HepG2 (cell line): ENCODE measurements around the gene SLC28A1. TPM values are rescaled to one million over a fixed set of nuclear protein-coding genes. Genes with fewer than 3 reads are reported as not detected.

Source experiments
- MTA1 ChIP-seq: sonication (generic); formaldehyde crosslinking; IDR thresholded peaks from 2 replicates; pipeline ENCODE4 v1.4.0; 2020; ENCODE audit warnings: missing genetic modification reagents, mild to moderate bottlenecking, borderline replicate concordance
- NFRKB ChIP-seq: fragments of 450-650 bp; IDR thresholded peaks from 2 replicates; pipeline ENCODE4 v1.6.1; 2017
- PAX8 ChIP-seq: sonication (generic); formaldehyde crosslinking; IDR thresholded peaks from 2 replicates; pipeline ENCODE4 v1.8.0; 2022; ENCODE audit warnings: mild to moderate bottlenecking, missing genetic modification reagents, borderline replicate concordance
- POLR2AphosphoS2 ChIP-seq: IDR thresholded peaks from 2 replicates; pipeline ENCODE4 v1.6.1; 2011; ENCODE audit warnings: low read depth, low read length, improper control_type of control experiment
- STAT5B ChIP-seq: sonication (generic); formaldehyde crosslinking; IDR thresholded peaks from 2 replicates; pipeline ENCODE4 v1.4.0; 2020; ENCODE audit warnings: missing genetic modification reagents
- ZBTB4 ChIP-seq: sonication (generic); formaldehyde crosslinking; IDR thresholded peaks from 2 replicates; pipeline ENCODE4 v1.4.0; 2020; ENCODE audit warnings: missing genetic modification reagents, mild to moderate bottlenecking, borderline replicate concordance
- ZEB1 ChIP-seq: IDR thresholded peaks from 2 replicates; pipeline ENCODE4 v1.6.1; 2012; ENCODE audit warnings: mild to moderate bottlenecking, low read depth, inconsistent platforms; ENCODE audit not compliant: insufficient replicate concordance
- ZNF101 ChIP-seq: sonication (generic); formaldehyde crosslinking; IDR thresholded peaks from 2 replicates; pipeline ENCODE4 v1.4.0; 2020; ENCODE audit warnings: mild to moderate bottlenecking, low read depth, missing genetic modification reagents, borderline replicate concordance
- ZNF530 ChIP-seq: sonication (generic); formaldehyde crosslinking; IDR thresholded peaks from 2 replicates; pipeline ENCODE4 v1.5.0; 2020; ENCODE audit warnings: low read depth, mild to moderate bottlenecking, missing genetic modification reagents
- ZNF720 ChIP-seq: sonication (generic); formaldehyde crosslinking; IDR thresholded peaks from 2 replicates; pipeline ENCODE4 v1.4.0; 2020; ENCODE audit warnings: missing genetic modification reagents
- polyA plus RNA-seq, 8 experiments: library from polyadenylated mRNA; depleted of rRNA in 3 of 8; stranded (reverse) in 7 of 8; unstranded in 1 of 8; fragments of >200 nt; fragmentation: Illumina TruSeq in 4 of 8; extraction: Trizol in 4 of 8; gene quantifications; 2 replicates each; pipeline versions ENCODE4 v1.2.1 to v1.2.3, GENCODE V29; 2011 to 2016; ENCODE audit warnings: low read depth in 4 of 8, missing spikeins in 1 of 8, mixed read lengths in 1 of 8; ENCODE audit not compliant: insufficient read depth in 1 of 8
- total RNA-seq, 5 experiments: library from RNA; depleted of rRNA; stranded (reverse); fragments of >200 nt; fragmentation: Illumina TruSeq; extraction: Trizol; gene quantifications; 2 replicates each; pipeline ENCODE4 v1.2.3, GENCODE V29; 2016; ENCODE audit warnings: low read depth in 1 of 5
- TF ChIP-seq, protein P1 (sequence below): sonication (generic); formaldehyde crosslinking; IDR thresholded peaks from 2 replicates; pipeline ENCODE4 v1.8.1; 2022; ENCODE audit warnings: mild to moderate bottlenecking, missing genetic modification reagents
- TF ChIP-seq, protein P2 (sequence below), 2 experiments: IDR thresholded peaks; 2 replicates each; pipeline ENCODE4 v1.6.1; 2011 to 2012; ENCODE audit warnings: low read length in 2 of 2, borderline replicate concordance in 1 of 2, low read depth in 1 of 2, mild to moderate bottlenecking in 1 of 2, moderate library complexity in 1 of 2
- TF ChIP-seq, protein P3 (sequence below), 2 experiments: fragments of 450-650 bp in 1 of 2; sonication (generic) in 1 of 2; formaldehyde crosslinking; IDR thresholded peaks; 2 replicates each; pipeline versions ENCODE4 v1.5.0 to v1.8.0; 2020 to 2022; ENCODE audit warnings: mild to moderate bottlenecking in 1 of 2, missing genetic modification reagents in 1 of 2
- TF ChIP-seq, protein P4 (sequence below): sonication (generic); formaldehyde crosslinking; IDR thresholded peaks from 2 replicates; pipeline ENCODE4 v1.5.1; 2020; ENCODE audit warnings: mild to moderate bottlenecking, missing genetic modification reagents, borderline replicate concordance
- TF ChIP-seq, protein P5 (sequence below): sonication (generic); formaldehyde crosslinking; conservative IDR thresholded peaks from 2 replicates; pipeline ENCODE4 v1.4.0; 2020; ENCODE audit warnings: missing genetic modification reagents

The SLC28A1 gene
- total and polyA plus RNA-seq, 2 of the 13 experiments (the other 11 are each of a cell fraction or from before 2014, with no cell fraction given) = 0.31 to 5.8 TPM

DNA sequence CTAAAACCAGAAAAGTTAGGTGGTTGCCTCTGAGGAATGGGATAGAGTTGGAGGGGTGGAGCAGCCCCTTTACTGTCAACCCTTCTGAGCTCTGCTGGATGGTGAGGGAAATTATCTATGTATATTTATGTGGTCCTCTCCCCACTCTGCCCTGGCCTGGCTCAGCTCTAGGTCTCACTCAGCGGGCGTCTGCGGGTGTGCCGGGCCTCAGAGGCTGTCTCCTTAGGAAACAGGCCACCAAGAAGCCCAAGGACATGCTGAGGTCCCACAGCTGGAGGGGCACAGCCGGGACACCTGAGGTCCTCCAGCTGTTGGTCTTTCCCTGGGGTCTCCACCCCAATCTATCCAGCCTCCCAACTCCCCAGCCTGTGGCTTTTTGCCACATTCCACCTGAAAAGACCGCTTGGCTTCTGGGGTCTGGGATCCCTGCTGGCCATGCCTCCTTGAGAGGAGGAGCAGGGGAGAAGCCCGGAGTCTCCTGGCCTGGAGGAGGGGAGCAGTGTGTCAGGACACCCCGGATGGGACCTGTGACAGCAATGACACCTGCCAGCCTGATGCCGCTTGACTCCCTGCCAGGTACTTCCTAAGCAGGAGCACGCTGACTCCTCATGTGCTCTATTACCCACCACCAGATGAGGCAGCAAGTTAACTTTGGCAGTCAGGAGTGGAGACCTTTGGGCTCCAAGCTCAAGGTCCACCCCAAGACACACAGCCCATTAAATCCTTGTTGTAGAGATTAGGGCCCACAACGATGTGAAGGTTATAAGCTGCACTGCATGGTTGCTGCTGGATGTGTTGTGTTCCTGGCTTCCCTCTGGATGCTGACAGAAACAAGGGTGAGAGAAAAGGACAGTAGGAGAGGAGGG is at the start of gene SLC28A1 (continued):
- TF ChIP-seq, protein P1, sequence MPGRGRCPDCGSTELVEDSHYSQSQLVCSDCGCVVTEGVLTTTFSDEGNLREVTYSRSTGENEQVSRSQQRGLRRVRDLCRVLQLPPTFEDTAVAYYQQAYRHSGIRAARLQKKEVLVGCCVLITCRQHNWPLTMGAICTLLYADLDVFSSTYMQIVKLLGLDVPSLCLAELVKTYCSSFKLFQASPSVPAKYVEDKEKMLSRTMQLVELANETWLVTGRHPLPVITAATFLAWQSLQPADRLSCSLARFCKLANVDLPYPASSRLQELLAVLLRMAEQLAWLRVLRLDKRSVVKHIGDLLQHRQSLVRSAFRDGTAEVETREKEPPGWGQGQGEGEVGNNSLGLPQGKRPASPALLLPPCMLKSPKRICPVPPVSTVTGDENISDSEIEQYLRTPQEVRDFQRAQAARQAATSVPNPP (CRISPR knock-in tag) = 0 out of 2 replicates have a peak, but pooled peaks have one; percentile 31
- TF ChIP-seq, protein P2, sequence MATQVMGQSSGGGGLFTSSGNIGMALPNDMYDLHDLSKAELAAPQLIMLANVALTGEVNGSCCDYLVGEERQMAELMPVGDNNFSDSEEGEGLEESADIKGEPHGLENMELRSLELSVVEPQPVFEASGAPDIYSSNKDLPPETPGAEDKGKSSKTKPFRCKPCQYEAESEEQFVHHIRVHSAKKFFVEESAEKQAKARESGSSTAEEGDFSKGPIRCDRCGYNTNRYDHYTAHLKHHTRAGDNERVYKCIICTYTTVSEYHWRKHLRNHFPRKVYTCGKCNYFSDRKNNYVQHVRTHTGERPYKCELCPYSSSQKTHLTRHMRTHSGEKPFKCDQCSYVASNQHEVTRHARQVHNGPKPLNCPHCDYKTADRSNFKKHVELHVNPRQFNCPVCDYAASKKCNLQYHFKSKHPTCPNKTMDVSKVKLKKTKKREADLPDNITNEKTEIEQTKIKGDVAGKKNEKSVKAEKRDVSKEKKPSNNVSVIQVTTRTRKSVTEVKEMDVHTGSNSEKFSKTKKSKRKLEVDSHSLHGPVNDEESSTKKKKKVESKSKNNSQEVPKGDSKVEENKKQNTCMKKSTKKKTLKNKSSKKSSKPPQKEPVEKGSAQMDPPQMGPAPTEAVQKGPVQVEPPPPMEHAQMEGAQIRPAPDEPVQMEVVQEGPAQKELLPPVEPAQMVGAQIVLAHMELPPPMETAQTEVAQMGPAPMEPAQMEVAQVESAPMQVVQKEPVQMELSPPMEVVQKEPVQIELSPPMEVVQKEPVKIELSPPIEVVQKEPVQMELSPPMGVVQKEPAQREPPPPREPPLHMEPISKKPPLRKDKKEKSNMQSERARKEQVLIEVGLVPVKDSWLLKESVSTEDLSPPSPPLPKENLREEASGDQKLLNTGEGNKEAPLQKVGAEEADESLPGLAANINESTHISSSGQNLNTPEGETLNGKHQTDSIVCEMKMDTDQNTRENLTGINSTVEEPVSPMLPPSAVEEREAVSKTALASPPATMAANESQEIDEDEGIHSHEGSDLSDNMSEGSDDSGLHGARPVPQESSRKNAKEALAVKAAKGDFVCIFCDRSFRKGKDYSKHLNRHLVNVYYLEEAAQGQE (IDR thresholded peaks at IDR 0.05; ENCODE audit: borderline replicate concordance in 1 of 2, low read depth in 1 of 2, low read length in 2 of 2) = no peak
- no peak for TF ChIP-seq NFRKB
- TF ChIP-seq MTA1 (CRISPR knock-in tag) = peak; percentile 82; the same call in 1 of the 2 replicates
- no peak for TF ChIP-seq POLR2AphosphoS2
- TF ChIP-seq STAT5B (CRISPR knock-in tag) = no peak
- TF ChIP-seq, protein P3, sequence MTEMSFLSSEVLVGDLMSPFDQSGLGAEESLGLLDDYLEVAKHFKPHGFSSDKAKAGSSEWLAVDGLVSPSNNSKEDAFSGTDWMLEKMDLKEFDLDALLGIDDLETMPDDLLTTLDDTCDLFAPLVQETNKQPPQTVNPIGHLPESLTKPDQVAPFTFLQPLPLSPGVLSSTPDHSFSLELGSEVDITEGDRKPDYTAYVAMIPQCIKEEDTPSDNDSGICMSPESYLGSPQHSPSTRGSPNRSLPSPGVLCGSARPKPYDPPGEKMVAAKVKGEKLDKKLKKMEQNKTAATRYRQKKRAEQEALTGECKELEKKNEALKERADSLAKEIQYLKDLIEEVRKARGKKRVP (CRISPR knock-in tag; IDR thresholded peaks at IDR 0.05) = no peak
- TF ChIP-seq ZNF720 (CRISPR knock-in tag) = no peak
- no peak for TF ChIP-seq ZNF101
- TF ChIP-seq, protein P4, sequence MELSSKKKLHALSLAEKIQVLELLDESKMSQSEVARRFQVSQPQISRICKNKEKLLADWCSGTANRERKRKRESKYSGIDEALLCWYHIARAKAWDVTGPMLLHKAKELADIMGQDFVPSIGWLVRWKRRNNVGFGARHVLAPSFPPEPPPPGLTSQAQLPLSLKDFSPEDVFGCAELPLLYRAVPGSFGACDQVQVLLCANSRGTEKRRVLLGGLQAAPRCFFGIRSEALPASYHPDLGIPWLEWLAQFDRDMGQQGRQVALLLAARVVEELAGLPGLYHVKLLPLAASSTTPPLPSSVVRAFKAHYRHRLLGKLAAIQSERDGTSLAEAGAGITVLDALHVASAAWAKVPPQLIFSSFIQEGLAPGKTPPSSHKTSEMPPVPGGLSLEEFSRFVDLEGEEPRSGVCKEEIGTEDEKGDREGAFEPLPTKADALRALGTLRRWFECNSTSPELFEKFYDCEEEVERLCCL (CRISPR knock-in tag) = no peak
- TF ChIP-seq ZNF530 = no peak
- TF ChIP-seq, protein P5, sequence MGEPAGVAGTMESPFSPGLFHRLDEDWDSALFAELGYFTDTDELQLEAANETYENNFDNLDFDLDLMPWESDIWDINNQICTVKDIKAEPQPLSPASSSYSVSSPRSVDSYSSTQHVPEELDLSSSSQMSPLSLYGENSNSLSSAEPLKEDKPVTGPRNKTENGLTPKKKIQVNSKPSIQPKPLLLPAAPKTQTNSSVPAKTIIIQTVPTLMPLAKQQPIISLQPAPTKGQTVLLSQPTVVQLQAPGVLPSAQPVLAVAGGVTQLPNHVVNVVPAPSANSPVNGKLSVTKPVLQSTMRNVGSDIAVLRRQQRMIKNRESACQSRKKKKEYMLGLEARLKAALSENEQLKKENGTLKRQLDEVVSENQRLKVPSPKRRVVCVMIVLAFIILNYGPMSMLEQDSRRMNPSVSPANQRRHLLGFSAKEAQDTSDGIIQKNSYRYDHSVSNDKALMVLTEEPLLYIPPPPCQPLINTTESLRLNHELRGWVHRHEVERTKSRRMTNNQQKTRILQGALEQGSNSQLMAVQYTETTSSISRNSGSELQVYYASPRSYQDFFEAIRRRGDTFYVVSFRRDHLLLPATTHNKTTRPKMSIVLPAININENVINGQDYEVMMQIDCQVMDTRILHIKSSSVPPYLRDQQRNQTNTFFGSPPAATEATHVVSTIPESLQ (CRISPR knock-in tag) = no peak
- TF ChIP-seq PAX8 (CRISPR knock-in tag) = no peak
- no peak for TF ChIP-seq ZEB1
- TF ChIP-seq ZBTB4 (CRISPR knock-in tag) = no peak
